HT-29 (cell line): Measurements from ENCODE around the gene ASIC3. TPM values are rescaled to one million over a fixed set of nuclear protein-coding genes. Genes with fewer than 3 reads are reported as not detected.
"Not testable (repeated sequence)": the region's sequence is repeated elsewhere in the genome, so short reads cannot be mapped to it uniquely, and the experiment has no call there.

Experiments used
- DNase-seq: peaks from one replicate; pipeline ENCODE4 v3.0.0-alpha.2; 2015; ENCODE audit warnings: low spot score
- total RNA-seq: library from RNA; depleted of rRNA; stranded (reverse); fragments of >200 nt; shearing (Covaris generic); gene quantifications from 2 replicates; pipeline ENCODE4 v1.2.3, GENCODE V29; 2014

ASIC3 gene
- total RNA-seq, 1 experiment from 2014 or later, result 2.2 TPM

DNA sequence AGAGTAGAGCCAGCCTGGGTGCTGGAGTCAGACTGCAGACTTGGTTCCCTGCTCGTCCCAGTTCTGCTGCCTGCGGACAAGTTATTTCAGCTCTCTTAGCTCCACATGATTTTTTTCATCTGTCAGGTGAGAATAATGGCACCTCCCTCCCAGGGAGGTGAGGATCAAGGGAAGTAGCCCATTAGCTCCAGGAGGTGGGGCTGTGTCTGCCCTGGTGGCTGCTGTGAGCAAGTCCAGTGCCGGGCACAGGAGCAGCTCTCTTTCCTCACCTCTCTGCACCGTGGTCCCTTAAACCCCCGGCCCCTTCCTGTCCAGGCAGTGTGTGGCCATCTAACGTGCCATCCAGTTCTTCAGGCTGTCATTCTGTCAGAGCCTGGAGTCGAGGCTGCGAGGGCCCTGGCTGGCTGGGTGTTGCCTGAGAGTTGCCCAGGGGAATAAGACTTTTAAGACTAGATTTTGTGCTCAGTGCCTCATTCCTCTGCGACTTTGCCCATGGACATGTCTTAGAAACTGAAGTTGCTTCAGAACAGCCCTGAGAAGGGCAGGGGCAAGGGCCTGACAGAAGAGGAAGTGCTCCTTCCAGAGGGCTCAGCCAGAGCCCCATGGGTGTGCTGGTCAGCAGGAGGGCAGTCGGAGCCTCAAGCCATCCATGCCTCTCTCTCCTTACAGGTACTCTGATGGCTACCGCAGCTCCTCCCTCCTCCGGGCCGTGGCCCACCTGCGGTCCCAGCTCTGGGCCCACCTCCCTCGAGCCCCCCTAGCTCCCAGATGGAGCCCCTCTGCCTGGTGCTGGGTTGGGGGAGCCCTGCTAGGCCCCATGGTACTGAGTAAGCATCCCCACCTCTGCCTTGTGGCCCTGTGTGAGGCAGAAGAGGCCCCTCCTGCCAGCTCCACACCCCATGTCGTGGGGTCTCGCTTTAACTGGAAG lies 15.1 kb upstream of the ASIC3 start:
- DNase-seq, result peak; percentile 42

GRCh38 chr7:151033864-151034249 lies 14.5 kb upstream of the ASIC3 start:
- DNase-seq, result no peak

DNA sequence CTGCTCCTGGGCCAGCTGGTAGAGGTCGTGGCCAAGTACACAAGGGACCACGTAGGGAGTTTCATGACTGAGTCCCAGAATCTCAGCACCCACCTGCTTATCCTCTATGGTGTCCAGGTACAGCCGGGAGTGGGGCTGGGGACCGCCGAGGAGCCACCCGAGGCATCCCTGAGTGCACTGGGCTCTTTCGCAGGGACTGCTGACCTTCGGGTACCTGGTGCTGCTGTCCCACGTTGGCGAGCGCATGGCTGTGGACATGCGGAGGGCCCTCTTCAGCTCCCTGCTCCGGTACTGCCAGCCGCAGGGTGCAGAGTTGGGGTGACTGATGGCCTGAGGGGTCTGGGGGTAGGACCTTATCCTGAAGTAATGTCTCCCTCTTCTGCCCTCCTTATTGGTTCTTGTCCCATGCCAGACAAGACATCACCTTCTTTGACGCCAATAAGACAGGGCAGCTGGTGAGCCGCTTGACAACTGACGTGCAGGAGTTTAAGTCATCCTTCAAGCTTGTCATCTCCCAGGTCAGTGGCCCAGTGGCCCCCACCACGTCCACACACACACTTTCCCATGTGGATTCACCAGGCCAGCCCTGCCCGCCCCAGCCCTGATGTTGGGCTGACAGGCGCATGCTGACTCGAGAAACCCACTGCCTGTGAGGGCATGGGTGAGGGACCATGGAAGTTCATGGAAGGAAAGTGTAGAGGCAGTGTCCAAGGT lies 13.9 kb upstream of the ASIC3 start:
- DNase-seq, result no peak

DNA sequence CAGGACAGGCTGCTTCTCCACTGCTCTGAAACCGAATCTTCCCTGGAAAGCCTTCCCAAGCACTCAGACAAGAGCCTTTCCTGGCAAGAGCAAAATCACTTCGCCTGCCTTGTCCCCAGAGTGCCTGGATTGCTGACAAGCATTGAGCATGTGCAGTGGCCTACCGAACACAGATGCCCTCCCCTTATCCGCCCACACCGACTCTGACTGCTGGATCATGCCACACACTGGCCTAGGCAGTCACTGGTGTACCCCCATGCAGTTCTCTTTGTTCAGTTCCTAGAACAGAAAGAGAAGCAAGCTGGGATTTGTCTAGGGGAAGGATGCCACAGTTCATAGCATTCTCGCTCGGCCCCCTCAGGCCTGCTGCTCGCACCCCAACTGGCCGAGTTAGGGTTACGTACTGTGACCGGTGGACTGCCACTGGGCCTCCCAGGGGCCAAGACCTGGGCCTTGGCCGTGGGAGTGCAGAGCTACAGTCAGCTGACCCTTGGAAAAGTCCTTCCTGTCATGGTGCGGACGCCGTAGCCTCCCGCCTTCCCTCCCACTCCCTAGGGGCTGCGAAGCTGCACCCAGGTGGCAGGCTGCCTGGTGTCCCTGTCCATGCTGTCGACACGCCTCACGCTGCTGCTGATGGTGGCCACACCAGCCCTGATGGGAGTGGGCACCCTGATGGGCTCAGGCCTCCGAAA lies 13.2 kb upstream of the ASIC3 start:
- no peak for DNase-seq

- no peak for DNase-seq
Measured at GRCh38 chr7:151035902-151036301, 12.4 kb upstream of the ASIC3 start.

DNA sequence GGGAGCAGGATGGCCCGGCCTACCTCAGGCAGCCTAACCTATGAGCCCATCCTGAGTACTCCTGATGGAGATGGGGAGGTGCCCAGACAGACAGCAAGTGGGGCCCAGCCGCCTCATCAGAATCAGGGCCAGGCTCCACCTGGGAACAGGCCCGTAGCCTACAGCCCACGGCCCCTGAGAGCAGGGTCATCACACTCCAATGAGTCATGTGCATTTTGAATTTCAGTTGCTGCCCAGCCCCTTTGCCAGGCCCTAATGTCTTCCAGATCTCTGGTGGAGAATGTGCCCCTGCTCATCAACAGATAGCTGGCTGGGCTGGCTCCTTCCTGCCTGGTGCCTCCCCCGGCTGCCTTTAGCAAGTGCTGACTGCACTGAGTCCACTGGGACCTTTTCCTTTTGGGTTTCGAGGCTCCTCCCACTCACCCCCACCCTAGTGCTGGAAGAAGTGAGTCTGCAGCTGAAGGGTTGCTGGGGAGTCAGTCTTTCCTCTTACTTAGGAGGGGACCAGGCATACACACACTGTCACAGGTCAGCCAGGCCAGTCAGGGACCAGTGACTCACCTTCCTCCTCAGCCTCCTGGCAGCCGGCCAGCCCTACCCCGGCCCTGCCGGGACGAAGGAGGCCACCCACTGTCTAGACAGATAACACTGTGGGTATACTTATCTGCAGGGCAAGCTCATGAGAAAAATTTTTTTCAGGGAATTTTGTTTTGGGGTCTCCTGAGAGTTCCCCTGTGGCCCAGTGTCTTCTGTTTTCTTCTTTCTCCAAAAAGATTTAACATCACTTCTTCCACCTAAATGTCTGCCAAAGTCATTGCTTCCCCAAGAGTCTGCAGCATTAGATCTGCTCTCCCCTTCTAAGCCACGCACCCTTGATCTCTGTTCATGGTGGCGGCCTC lies 9.1 kb upstream of the ASIC3 start:
- peak; percentile 95 for DNase-seq

GRCh38 chr7:151039850-151040548 lies 8.3 kb upstream of the ASIC3 start:
- DNase-seq, result no peak

DNA sequence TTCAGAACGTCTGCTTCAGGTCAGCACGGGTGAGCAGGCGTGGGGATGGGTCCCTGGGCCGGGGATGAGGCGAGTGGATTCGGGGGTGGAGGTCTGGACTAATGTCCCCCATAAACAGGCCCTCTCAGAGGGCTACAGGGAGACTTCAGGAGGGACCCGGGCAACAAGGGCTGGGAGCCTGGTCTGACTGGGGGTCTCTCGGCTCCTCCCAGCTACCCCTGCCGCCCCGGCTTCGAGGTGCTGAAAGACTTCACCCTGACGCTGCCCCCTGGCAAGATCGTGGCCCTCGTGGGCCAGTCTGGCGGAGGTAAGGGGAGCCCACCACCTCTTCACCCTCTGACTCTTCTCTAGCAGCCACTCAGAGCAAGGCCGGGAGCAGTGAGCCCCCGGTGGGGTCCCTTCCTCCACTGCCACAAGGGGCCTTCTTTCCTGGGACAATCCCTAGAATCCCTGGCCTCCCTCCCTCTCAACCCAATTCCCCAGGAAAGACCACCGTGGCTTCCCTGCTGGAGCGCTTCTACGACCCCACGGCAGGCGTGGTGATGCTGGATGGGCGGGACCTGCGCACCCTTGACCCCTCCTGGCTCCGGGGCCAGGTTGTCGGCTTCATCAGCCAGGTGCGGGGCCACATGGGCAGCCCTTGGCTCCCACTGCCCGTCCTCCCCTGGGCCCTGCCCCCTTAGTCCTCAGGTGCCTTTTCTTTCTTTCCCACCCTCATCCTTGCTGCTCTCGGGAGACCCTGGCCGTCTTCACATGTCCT lies 7.5 kb upstream of the ASIC3 start:
- DNase-seq, result no peak

DNA sequence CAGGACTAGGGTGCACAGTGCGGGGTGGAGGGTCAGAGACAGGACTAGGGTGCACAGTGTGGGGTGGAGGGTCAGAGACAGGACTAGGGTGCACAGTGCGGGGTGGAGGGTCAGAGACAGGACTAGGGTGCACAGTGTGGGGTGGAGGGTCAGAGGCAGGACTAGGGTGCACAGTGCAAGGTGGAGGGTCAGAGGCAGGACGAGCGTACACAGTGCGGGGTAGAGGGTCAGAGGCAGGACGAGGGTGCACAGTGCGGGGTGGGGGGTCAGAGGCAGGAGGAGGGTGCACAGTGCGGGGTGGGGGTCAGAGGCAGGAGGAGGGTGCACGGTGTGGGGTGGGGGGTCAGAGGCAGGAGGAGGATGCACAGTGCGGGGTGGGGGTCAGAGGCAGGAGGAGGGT lies 4.9 kb upstream of the ASIC3 start:
- DNase-seq, result not testable (repeated sequence)

- DNase-seq, result no peak
Measured at GRCh38 chr7:151043959-151044358, 4.4 kb upstream of the ASIC3 start.

DNA sequence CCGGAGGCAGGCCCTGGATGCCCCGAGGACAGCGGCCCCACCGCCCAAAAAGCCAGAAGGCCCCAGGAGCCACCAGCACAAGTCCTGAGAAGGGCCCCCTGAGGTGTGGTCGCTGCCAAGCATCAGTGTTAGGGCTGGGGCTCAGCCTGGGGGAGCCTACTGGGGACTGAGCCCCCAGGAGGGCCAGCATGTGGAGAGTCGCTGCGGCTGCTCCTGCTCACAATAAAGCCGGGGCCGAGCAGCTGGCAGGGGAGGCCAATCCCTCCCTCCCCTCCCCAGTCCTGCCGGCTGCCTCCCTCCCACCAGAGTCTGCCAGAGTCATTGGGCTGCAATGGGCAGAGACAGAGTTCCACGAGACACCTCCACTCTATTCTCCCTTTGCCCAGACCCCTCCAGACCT lies 3.1 kb upstream of the ASIC3 start:
- no peak for DNase-seq

DNA sequence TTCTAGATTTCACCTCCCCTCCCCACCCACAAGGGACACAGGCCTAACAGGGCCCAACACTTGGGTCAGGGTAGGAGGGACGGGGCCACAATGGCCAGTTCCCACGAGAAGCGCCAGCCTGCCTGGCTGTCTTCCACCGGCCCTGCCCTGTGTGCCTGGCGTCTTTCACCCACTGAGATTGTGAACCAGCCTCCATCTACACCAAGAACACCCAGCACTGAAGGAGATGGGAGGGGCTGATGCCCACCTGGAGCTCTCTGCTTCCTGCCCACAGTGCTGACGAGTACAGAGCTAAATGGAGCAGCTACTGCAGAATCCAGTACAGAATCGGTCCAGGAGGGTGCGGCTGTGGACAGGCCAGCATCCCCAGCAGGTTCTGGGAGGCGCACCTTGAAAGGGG lies 2.4 kb upstream of the ASIC3 start:
- no peak for DNase-seq

DNA sequence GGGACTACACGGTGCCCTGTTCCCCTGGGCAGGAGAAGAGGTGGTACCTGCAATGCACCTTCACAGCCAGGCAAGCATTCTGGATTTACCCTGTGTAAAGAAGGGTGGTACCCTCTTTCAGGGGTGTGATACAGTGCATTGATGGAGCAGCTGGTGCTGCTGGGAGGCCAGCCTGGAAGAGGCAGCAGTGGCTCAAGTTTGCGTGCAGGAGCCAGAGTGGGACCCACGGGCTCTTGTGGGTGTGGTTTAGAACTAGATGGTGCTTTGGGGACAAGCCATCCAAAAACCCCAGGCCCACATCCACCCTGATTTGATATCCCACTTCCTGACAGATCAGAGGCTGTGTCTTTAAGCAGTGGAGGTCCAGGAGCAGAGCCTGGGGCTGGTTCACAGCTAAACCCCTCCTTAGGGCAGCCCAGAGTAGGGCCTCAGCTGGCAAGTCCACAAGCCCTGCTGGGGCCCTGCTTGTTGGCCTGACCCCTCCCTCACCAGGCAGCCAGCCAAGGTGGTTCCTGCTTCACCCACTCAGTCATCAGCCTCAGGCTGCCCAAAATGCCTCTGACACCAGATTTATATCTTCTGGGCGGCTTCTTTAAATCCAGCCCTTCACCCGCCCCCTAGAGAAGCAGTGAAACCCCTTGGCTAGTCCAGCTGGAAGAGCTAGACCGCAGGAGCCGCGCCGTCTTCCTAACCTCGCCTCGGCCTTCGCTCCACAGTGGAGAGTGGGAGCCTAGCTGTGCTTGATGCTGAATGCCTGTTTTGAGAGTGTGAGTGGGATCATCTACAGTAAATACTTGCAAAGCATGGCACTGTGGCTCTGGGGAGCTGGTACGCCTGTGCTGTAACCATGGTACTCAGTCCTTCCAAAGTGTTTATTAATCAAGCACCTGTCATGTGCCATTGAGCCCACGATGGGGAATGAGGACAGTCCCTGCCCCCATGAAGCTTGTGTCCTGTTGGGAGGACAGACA lies 1.4 kb upstream of the ASIC3 start:
- peak; percentile 60 for DNase-seq

DNA sequence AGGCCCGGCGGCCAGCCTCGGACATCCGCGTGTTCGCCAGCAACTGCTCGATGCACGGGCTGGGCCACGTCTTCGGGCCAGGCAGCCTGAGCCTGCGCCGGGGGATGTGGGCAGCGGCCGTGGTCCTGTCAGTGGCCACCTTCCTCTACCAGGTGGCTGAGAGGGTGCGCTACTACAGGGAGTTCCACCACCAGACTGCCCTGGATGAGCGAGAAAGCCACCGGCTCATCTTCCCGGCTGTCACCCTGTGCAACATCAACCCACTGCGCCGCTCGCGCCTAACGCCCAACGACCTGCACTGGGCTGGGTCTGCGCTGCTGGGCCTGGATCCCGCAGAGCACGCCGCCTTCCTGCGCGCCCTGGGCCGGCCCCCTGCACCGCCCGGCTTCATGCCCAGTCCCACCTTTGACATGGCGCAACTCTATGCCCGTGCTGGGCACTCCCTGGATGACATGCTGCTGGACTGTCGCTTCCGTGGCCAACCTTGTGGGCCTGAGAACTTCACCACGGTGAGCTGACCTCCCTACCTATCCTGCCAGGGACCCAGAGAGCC lies 656 bp downstream of the ASIC3 start:
- DNase-seq, result no peak

DNA sequence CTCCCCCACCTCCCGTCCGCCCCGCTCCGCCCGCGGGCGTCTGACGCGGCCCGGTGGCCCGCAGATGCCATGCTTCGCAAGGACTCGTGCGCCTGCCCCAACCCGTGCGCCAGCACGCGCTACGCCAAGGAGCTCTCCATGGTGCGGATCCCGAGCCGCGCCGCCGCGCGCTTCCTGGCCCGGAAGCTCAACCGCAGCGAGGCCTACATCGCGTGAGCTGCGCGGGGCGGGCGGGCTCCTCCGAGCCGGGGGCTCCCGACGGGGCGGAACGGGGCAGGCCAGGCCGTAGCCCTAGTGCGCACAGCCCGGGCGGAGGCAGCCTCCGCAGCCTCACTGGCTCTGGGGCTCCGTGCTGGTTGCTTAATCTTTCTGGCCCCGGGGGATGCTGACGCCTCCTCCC lies 2.8 kb downstream of the ASIC3 start:
- no peak for DNase-seq

DNA sequence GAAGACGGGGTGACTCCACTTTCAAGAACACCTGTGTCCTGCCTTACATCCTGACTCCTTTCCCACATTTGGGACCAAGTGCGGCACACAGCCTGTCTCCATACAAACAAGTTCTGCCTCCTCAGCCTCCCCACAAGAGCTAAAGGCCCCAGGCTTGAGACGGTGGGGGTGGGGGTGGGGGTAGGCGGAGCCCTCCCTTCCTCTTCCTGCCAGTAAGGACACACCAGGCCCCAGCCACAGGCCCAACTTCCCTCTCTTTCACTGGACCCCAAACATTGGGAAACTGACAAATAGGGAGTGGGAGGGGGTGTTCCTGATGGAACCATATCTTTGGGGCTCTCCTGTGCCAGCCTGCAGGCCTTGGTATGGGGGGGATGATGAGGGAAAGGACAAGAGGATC lies 4.8 kb downstream of the ASIC3 start:
- DNase-seq, result no peak

- DNase-seq, result no peak
Measured at GRCh38 chr7:151053751-151054150, 5.4 kb downstream of the ASIC3 start.

- no peak for DNase-seq
Measured at GRCh38 chr7:151056283-151056665, 7.9 kb downstream of the ASIC3 start.
